LNCaP clone FGC (cell line): ENCODE measurements around the gene SLC17A7.
A peak's percentile ranks its signal among the peaks of the same experiment; 100 is the strongest.

ENCODE experiments used
- DNase-seq: peaks from one replicate; pipeline ENCODE4 v3.0.0-alpha.2; 2011; ENCODE audit warnings: low read depth
- H3K4me3 ChIP-seq: 2 replicates; pipeline ENCODE4 v1.5.1; 2011; ENCODE audit warnings: mild to moderate bottlenecking, low read depth, low read length, control low read depth
- CTCF ChIP-seq: IDR thresholded peaks from 2 replicates; pipeline ENCODE4 v1.5.1; 2012; ENCODE audit warnings: mild to moderate bottlenecking; ENCODE audit not compliant: control insufficient read depth, insufficient read depth; ENCODE audit errors: extremely low read depth

SLC17A7 gene

GRCh38 chr19:49442354-49442753 is 1.0 kb upstream of the SLC17A7 start:
- no peak for DNase-seq
- no peak for TF ChIP-seq CTCF
- 0 out of 2 replicates have a peak overlapping the region, but pooled peaks have one; percentile 2 for H3K4me3 ChIP-seq

GRCh38 chr19:49441960-49442350 is 628 bp upstream of the SLC17A7 start:
- TF ChIP-seq CTCF: no peak
- H3K4me3 ChIP-seq: no peak overlapping the region
- DNase-seq: no peak

- no peak for DNase-seq
- H3K4me3 ChIP-seq: no peak overlapping the region
- TF ChIP-seq CTCF: no peak
Observed at GRCh38 chr19:49440439-49441209, 703 bp downstream of the SLC17A7 start.

- no peak for TF ChIP-seq CTCF
- no peak overlapping the region for H3K4me3 ChIP-seq
- no peak for DNase-seq
Observed at GRCh38 chr19:49439836-49440235, 1.5 kb downstream of the SLC17A7 start.

- no peak for DNase-seq
- no peak overlapping the region for H3K4me3 ChIP-seq
- TF ChIP-seq CTCF: no peak
Observed at GRCh38 chr19:49438261-49438660, 3.1 kb downstream of the SLC17A7 start.

- no peak for TF ChIP-seq CTCF
- DNase-seq: no peak
- H3K4me3 ChIP-seq: no peak overlapping the region
Observed at GRCh38 chr19:49437231-49437630, 4.1 kb downstream of the SLC17A7 start.
